Fibroblast of mammary gland (primary cell): Measurements from ENCODE around the gene PREP.

Experiments used
- DNase-seq: peaks from one replicate; pipeline ENCODE4 v3.0.0-alpha.2; 2010; ENCODE audit warnings: low read depth
- H3K4me3 ChIP-seq: 2 replicates; pipeline ENCODE4 v1.5.1; 2011; ENCODE audit warnings: low read depth, mild to moderate bottlenecking, low read length, moderate library complexity; ENCODE audit not compliant: control insufficient read depth
- CTCF ChIP-seq: conservative IDR thresholded peaks from 2 replicates; pipeline ENCODE4 v1.5.1; 2011; ENCODE audit warnings: low read depth, low read length, inconsistent platforms; ENCODE audit not compliant: control insufficient read depth, insufficient read depth

PREP gene

GRCh38 chr6:105318660-105319059, 84.2 kb downstream of the PREP start:
- TF ChIP-seq CTCF: no peak
- DNase-seq: peak; percentile 80
- H3K4me3 ChIP-seq: no peak overlapping the region

DNA sequence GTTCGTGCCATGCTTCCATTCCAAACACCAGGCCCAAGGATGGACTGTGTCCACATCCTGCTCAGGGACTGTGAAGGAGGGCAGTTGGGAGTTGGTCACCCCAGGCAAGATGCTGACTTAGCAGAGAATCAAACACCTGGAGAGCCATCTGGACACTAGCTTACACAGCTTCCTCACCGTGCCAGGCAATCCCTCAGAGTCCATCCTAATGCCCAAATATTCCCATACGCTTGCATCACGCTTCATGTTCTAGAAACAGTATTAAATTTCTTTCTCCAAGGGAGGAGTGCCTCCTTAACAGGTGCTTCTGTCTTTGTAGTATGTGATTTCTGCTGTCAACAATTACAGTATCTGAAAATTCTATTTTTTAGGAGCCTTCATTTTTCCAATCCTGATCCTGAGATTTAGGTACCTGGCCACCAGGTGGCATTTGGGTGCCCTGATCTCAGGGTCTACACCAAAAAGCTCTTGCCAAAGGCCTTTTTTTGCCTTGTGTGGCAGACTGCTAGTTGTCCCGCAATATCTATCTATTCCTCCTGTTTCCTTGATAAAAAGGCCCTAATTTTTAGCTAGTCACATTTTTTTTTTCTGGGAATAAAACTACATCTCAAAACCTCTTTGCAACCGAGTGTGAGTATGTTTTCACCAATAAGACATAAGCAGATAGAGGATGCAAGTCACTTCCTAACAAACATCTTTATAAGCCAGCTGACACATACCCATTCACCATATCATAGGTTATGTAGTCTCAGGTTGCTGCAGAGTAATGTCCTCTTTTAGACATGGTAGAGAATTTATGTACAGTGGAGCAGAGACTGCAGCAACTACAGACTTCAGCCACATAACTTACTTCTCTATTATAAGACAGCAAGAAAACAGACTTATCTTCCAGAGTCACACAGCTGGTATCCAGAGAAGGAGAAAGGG, 85.0 kb downstream of the PREP start:
- no peak overlapping the region for H3K4me3 ChIP-seq
- peak; percentile 19 for TF ChIP-seq CTCF

DNA sequence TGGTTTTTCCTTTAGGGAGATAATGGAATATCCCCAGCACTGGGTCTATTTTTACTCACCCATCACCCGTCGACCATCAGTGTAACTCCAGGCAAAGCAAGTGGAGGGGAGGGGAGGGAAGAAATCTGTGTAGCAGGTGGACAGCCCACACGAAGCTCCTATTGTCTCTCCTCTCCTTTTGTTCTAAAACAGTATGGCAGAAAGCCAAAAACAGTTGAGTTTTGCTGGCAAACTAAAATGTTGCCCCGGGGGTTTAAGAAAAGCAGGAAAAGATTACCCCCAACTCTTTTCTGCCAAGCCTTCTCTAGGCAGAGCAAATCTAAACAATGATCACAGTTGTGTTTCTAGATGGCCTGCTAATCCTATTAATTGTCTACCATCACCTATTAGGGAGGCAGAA, 89.7 kb downstream of the PREP start:
- no peak for TF ChIP-seq CTCF
- H3K4me3 ChIP-seq: no peak overlapping the region
- DNase-seq: no peak

More for the DNA sequence above, 85.0 kb downstream of the PREP start:
- no peak for DNase-seq

DNA sequence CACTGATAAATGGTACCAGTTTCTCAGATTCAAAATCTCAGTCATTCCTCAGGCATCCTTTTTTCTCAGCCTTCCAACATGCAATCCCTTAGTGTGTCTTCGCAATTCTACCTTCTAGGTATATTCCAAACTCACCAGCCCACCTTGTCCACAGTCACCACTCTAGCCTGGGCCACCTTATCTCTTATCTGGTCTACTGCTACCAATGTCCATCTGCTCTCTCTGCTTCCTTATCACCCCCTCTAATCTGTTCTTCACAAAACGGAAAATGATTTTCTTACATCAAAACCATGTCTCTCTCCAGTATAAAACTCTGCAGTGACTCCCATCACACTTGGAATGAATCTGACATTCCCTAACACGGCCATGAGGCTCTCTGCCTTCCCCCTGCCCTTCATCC, 91.9 kb downstream of the PREP start:
- H3K4me3 ChIP-seq: no peak overlapping the region
- DNase-seq: no peak
- no peak for TF ChIP-seq CTCF

GRCh38 chr6:105310371-105310770, 92.5 kb downstream of the PREP start:
- no peak for TF ChIP-seq CTCF
- H3K4me3 ChIP-seq: no peak overlapping the region
- DNase-seq: no peak

DNA sequence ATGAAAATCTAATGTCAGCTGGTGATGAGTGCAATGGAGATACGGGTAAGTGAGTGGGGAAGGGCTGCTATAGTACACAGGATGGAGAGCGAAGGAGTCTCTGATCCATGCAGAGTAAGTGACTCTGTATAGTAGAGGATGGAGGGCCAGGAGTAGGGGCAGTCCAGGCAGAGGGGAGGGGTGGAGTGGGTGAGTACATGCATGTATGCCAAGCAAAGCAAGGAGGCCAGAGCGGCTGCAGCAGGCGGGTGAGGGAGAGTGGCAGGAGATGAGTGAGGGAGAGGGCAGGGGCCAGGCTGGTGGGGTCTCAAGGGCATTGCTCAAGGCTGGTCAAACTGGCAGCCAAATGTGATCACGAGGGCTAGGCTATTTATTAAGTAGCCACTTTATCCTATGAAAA, 94.0 kb downstream of the PREP start:
- no peak for DNase-seq

More for the DNA sequence above, 94.0 kb downstream of the PREP start:
- no peak overlapping the region for H3K4me3 ChIP-seq
- no peak for TF ChIP-seq CTCF
